ENCODE data around the gene HECTD4. TPM values are rescaled to one million over a fixed set of nuclear protein-coding genes. Genes with fewer than 3 reads are reported as not detected.

Gene HECTD4
- total and polyA plus RNA-seq, 2 experiments from 2014 or later = 25.7 to 36.9 TPM

DNA sequence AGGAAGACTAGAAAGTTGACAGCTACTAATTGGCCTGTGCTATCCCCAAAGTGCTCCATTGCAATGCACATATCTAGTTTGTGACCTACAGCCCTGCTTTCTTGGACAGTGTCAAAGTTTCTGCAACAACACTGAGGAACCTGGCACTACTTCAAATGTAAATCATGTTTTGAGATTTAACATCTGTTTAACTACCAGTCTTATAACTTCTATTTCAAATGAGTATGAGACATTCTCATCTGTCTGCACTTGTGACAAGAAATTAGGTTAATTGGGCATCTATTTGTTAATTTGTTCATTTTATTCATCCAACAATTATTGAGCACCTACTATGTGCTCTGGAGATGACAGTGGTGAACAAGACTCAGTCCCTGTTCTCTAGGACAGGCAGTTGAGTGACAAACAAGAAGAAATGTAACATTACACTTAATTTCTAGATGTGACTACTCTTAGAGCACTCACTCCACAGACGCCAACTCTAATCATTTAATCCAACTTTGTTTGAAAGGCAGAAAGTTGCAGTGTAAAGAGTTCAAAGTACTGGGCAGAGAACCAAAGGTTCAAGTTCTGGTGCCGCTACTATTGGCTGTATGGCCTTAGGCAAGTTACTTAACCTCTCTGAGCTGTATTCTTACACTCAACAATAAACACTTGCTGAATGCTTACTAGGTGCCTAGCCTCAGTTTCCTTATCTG is 74.8 kb downstream of the HECTD4 start:
- no peak overlapping the region for H3K4me2 ChIP-seq
- H3K27me3 ChIP-seq (ENCODE audit: insufficient read depth) = no peaks in the 10 kb centered on the region
- H3K4me1 Mint-ChIP-seq = no peaks in the 10 kb centered on the region
- H3K36me3 Mint-ChIP-seq (ENCODE audit: low read depth) = peaks cover 4% of the 10 kb centered on the region; the same call in 2 of the 3 replicates
- TF ChIP-seq STAT1 (IDR thresholded peaks at IDR 0.05; ENCODE audit: unreplicated experiment) (no peak), JUNB (IDR thresholded peaks at IDR 0.05; ENCODE audit: unreplicated experiment) (no peak), EZH2 (IDR thresholded peaks at IDR 0.05; ENCODE audit: low read depth, unreplicated experiment) (no peak), EZH2phosphoT487 (IDR thresholded peaks at IDR 0.05; ENCODE audit: unreplicated experiment) (no peak), NANOG (IDR thresholded peaks at IDR 0.05; ENCODE audit: borderline replicate concordance) (no peak), ZNF331 (CRISPR knock-in tag; IDR thresholded peaks at IDR 0.05; ENCODE audit: low read depth) (no peak), ZNF114 (CRISPR knock-in tag; IDR thresholded peaks at IDR 0.05) (no peak), POLR2AphosphoS5 (IDR thresholded peaks at IDR 0.05; ENCODE audit: low read depth) (no peak), CREB1 (CRISPR knock-in tag; IDR thresholded peaks at IDR 0.05; ENCODE audit: low read depth) (no peak)
- TF ChIP-seq, protein P1, sequence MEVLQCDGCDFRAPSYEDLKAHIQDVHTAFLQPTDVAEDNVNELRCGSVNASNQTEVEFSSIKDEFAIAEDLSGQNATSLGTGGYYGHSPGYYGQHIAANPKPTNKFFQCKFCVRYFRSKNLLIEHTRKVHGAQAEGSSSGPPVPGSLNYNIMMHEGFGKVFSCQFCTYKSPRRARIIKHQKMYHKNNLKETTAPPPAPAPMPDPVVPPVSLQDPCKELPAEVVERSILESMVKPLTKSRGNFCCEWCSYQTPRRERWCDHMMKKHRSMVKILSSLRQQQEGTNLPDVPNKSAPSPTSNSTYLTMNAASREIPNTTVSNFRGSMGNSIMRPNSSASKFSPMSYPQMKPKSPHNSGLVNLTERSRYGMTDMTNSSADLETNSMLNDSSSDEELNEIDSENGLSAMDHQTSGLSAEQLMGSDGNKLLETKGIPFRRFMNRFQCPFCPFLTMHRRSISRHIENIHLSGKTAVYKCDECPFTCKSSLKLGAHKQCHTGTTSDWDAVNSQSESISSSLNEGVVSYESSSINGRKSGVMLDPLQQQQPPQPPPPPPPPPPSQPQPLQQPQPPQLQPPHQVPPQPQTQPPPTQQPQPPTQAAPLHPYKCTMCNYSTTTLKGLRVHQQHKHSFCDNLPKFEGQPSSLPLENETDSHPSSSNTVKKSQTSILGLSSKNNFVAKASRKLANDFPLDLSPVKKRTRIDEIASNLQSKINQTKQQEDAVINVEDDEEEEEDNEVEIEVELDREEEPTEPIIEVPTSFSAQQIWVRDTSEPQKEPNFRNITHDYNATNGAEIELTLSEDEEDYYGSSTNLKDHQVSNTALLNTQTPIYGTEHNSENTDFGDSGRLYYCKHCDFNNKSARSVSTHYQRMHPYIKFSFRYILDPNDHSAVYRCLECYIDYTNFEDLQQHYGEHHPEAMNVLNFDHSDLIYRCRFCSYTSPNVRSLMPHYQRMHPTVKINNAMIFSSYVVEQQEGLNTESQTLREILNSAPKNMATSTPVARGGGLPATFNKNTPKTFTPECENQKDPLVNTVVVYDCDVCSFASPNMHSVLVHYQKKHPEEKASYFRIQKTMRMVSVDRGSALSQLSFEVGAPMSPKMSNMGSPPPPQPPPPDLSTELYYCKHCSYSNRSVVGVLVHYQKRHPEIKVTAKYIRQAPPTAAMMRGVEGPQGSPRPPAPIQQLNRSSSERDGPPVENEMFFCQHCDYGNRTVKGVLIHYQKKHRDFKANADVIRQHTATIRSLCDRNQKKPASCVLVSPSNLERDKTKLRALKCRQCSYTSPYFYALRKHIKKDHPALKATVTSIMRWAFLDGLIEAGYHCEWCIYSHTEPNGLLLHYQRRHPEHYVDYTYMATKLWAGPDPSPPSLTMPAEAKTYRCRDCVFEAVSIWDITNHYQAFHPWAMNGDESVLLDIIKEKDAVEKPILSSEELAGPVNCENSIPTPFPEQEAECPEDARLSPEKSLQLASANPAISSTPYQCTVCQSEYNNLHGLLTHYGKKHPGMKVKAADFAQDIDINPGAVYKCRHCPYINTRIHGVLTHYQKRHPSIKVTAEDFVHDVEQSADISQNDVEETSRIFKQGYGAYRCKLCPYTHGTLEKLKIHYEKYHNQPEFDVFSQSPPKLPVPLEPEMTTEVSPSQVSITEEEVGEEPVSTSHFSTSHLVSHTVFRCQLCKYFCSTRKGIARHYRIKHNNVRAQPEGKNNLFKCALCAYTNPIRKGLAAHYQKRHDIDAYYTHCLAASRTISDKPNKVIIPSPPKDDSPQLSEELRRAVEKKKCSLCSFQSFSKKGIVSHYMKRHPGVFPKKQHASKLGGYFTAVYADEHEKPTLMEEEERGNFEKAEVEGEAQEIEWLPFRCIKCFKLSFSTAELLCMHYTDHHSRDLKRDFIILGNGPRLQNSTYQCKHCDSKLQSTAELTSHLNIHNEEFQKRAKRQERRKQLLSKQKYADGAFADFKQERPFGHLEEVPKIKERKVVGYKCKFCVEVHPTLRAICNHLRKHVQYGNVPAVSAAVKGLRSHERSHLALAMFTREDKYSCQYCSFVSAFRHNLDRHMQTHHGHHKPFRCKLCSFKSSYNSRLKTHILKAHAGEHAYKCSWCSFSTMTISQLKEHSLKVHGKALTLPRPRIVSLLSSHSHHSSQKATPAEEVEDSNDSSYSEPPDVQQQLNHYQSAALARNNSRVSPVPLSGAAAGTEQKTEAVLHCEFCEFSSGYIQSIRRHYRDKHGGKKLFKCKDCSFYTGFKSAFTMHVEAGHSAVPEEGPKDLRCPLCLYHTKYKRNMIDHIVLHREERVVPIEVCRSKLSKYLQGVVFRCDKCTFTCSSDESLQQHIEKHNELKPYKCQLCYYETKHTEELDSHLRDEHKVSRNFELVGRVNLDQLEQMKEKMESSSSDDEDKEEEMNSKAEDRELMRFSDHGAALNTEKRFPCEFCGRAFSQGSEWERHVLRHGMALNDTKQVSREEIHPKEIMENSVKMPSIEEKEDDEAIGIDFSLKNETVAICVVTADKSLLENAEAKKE (CRISPR knock-in tag; IDR thresholded peaks at IDR 0.05) = no peak
- TF ChIP-seq, protein P2, sequence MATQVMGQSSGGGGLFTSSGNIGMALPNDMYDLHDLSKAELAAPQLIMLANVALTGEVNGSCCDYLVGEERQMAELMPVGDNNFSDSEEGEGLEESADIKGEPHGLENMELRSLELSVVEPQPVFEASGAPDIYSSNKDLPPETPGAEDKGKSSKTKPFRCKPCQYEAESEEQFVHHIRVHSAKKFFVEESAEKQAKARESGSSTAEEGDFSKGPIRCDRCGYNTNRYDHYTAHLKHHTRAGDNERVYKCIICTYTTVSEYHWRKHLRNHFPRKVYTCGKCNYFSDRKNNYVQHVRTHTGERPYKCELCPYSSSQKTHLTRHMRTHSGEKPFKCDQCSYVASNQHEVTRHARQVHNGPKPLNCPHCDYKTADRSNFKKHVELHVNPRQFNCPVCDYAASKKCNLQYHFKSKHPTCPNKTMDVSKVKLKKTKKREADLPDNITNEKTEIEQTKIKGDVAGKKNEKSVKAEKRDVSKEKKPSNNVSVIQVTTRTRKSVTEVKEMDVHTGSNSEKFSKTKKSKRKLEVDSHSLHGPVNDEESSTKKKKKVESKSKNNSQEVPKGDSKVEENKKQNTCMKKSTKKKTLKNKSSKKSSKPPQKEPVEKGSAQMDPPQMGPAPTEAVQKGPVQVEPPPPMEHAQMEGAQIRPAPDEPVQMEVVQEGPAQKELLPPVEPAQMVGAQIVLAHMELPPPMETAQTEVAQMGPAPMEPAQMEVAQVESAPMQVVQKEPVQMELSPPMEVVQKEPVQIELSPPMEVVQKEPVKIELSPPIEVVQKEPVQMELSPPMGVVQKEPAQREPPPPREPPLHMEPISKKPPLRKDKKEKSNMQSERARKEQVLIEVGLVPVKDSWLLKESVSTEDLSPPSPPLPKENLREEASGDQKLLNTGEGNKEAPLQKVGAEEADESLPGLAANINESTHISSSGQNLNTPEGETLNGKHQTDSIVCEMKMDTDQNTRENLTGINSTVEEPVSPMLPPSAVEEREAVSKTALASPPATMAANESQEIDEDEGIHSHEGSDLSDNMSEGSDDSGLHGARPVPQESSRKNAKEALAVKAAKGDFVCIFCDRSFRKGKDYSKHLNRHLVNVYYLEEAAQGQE (IDR thresholded peaks at IDR 0.05; ENCODE audit: unreplicated experiment) = no peak
- TF ChIP-seq, protein P3, sequence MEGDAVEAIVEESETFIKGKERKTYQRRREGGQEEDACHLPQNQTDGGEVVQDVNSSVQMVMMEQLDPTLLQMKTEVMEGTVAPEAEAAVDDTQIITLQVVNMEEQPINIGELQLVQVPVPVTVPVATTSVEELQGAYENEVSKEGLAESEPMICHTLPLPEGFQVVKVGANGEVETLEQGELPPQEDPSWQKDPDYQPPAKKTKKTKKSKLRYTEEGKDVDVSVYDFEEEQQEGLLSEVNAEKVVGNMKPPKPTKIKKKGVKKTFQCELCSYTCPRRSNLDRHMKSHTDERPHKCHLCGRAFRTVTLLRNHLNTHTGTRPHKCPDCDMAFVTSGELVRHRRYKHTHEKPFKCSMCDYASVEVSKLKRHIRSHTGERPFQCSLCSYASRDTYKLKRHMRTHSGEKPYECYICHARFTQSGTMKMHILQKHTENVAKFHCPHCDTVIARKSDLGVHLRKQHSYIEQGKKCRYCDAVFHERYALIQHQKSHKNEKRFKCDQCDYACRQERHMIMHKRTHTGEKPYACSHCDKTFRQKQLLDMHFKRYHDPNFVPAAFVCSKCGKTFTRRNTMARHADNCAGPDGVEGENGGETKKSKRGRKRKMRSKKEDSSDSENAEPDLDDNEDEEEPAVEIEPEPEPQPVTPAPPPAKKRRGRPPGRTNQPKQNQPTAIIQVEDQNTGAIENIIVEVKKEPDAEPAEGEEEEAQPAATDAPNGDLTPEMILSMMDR (conservative IDR thresholded peaks at IDR 0.05; ENCODE audit: low read depth in 2 of 2) = no peak
- H2AFZ ChIP-seq = no peak overlapping the region
- no peak overlapping the region for H3K4me3 ChIP-seq
- ATAC-seq = no peak
- no peaks in the 10 kb centered on the region for H4K20me1 ChIP-seq (replicated peaks; ENCODE audit: insufficient read depth)
- H3K27ac Mint-ChIP-seq = no peak overlapping the region
- no peaks in the 10 kb centered on the region for H3K9me3 Mint-ChIP-seq
- peaks cover 7% of the 10 kb centered on the region; the same call in 1 of the 2 replicates for H3K36me3 ChIP-seq (ENCODE audit: insufficient read depth)
- H3K27me3 Mint-ChIP-seq (ENCODE audit: insufficient read depth, low read depth, poor library complexity) = no peaks in the 10 kb centered on the region
- H3F3A ChIP-seq (replicated peaks; ENCODE audit: low read depth) = no peaks in the 10 kb centered on the region
- no peak overlapping the region for H3K27ac ChIP-seq (ENCODE audit: low read depth)
- no peaks in the 10 kb centered on the region for H3K79me2 ChIP-seq (replicated peaks; ENCODE audit: insufficient read depth)
- H3K4me1 ChIP-seq (ENCODE audit: insufficient read depth) = 0 out of 2 replicates have a peak, but pooled peaks cover 8% of the 10 kb centered on the region
- no peak overlapping the region for H3K4me3 Mint-ChIP-seq
- no peak for DNase-seq (ENCODE audit: low spot score)
- no peaks in the 10 kb centered on the region for H3K9me2 ChIP-seq (ENCODE audit: insufficient read depth)

Measured in GM23338 (cell line).